HUDEP-2 (cell line): ENCODE measurements around the gene MYO16.
"Not testable (repeated sequence)": the region's sequence is repeated elsewhere in the genome, so short reads cannot be mapped to it uniquely, and the experiment has no call there.

ENCODE experiments used
- DNase-seq, 76 experiments: peaks; one replicate each; lab custom pipeline; 2025; ENCODE audit not compliant: unreplicated experiment in 76 of 76; lab: John Stamatoyannopoulos, UW

Gene MYO16

DNA sequence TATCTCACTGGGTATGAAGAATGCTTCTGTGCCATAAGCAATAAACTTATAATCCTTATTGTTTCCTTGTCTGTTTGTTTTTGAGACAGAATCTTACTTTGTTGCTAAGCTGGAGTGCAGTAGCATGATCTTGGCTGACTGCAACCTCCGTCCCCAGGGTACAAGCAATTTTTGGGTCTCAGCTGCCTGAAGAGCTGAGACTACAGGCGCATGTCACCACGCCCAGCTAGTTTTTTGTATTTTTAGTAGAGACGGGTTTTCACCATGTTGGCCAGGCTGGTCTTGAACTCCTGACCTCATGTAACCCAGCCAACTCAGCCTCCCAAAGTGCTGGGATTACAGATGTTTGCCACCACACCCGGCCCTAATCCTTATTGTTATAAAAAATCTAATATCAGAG, 112.5 kb downstream of the MYO16 start:
- no peak for DNase-seq

DNA sequence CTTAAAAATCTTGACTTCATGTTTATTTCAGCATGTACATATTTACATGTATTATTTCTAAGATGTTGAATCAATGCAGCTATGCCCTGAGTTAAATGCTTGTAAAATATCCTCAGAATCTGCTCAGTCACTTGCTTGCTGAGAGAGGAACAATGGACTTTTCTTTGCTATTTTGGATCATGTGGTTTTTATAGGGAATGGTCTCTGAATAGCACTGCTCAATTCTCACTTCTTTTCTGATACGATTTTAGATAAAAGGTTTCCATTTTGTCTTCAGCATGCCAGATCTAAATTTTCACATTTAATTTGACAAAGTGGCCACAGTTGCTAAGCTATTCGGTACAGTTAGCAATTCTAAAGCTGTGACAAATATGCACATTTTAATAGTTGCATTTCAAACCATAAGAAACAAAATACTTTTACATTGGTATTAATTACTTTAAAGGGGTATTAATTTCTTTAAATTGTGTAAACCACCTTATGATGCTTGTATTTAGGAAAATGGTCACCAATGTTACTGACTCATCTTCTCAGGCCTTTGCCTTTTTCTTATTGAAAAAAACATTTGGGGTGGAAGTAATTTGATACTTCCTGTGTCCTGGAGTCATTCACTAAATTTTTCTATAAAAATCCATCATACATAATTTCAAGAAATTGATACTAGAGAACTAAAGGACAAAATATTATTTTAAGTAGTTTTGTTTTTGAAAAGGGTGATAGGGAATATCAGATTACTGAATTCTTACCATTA, 113.5 kb downstream of the MYO16 start:
- no peak for DNase-seq

DNA sequence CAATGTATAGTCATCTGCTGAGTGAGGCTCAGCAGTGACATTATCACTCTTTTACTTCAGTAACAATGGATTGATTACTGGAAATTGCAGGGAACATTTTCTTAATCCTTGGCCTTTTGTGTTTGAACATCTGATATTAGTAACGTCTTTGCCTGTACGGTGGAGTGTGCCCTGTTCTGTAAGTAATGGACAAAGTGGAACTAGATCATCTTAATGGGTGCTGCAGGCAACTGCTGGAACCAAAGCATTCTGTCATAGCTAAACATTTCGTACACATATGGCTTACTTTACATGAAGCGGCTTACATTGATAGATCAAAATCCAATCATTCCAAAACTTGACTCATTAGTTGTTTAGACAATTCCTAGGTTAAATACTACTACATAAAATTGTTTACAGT, 114.1 kb downstream of the MYO16 start:
- no peak for DNase-seq

DNA sequence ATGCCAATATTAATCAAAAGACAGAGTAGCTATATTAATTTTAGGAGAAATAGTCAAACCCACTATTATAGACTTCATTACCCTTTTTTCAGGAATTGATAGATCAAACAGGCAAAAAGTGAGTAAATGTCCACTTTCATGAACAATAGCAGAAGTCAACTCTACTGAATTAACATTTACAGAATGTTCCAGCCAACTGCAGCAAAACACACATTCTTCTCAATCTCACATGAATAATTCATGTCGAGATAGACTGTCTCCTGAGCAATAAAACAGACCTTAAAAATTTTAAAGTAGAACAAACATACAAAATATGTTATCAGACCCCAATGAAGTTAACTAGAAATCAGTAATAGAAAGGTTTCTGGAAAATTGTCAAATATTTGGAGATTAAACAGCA, 118.4 kb downstream of the MYO16 start:
- no peak for DNase-seq

DNA sequence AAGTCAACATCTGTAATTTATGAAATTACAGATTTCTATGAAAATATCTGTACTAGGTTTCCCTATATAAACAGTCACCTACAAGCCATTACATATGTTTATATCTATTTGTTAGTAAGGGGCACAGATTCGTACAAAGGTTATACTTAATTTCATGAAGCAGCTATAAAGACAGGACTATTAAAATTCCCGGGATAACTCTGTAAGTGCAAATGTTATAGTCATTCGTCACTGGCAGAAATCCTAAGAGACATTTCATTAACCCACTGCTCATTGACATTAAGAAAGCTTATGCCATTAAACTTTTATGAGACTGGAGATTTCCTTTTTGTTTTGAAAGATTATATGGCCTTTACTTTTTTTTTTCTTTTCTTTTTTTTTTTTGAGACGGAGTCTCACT, 122.9 kb downstream of the MYO16 start:
- DNase-seq, result no peak

DNA sequence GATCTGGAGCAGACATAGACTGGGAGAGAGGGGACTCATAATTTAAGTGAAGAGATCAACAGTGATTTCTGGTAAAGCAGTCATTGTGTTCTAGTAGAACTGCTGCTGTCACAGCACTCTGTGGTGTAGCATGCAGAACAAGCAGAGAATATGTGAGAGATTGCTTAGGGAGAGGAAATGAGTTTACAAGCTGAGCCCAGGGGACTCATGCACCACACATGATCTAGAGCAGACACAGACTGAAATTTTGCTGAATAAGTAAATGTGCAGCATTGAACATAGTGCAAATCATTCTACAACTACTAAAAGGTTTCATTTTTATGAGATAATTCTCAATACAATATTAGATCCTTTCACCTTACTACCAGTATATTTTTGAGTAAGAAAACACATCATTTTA, 125.7 kb downstream of the MYO16 start:
- DNase-seq, result no peak

DNA sequence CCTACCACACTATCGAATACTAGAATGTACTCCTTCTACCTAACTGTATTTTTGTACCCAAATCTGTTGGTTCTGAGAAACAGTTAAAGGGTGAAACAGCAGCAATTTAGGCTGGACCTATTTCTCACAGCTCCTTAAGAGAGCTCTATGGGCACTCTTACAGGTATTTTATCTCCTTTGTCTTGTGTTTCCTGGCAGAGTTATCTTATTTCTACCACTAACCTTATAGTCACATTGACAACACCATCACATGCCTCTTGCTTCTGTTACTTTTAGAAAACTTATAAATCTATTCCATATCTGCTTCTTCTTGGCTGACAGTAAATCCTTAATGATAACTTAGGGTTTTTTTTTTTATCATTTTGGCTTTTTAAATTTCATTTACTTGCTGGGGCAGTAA, 130.7 kb downstream of the MYO16 start:
- DNase-seq, result no peak

DNA sequence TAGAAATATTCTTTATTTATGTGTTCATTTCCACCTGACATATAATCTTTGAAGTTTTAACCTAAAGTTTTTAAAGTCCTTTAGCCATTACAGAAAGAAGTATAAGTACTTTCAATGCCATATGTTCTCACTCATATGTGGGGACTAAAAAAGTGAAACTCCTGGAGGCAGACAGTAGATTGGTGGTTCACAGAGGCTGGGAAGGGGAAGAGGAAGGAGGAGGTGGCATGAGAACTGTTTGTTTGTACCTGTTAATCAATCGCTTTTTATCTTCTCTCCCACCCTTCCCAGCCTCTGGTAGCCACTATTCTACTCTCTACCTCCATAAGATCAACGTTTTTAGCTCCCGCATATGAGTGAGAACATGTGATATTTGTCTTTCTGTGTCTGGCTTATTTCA, 131.1 kb downstream of the MYO16 start:
- DNase-seq, result no peak

DNA sequence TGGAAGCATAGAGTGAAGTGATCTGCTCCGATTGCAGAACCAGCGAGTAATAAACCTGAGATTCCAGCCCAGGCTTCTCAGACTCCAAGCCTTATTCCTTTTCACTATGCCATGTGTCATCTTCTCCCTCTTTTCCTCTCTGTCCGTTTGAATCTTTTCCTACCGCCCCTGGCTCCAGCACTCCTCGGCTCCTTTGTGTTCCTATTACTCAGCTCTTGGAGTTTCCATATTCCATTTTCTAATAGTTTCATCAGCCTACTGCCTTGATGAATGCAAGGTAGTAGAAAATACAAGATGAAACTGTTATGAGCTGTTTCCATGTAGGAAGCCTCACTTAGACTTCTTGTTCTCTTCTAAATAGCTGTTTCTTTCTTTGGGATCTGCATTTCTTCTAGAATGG, 138.6 kb downstream of the MYO16 start:
- DNase-seq, result no peak

DNA sequence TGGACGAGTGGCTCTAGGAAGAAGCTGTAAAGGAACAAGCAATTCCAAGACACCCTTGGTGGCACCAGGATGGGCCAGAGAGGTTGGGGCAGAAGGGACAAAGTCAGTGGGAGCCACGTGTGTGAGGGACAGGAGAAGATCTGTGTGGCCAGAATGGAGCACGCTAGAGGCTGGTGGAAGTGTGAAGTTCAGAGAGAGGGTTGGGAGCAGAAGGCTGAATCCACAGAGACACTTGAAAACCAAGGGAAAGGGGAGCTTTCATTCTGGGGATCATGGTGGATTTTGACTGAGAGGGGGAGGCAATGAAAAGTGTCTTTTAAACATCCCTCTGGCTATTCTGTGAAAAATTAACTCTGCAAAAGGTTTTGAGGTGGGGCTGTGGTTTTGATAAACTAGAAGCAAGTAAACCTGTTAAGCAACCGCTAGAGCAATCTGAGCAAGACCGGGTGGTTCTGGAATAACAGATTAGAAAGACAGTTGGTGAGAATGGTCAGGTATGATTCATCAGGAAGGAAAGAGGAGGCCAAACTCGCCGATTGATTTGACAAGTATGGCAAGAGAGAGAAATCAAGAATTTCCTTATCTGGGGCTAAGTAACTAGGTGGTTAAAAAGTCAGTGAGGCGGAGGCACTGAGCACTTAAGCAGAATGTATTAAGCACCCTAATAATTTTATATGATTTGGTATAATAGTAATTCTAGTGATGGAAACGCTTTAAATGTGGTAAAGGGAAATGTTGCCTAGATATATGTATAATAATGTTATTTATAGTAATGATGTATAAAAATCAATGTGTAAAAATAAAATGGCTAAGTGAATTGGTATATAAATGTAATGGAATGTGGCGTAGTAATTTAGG, 140.0 kb downstream of the MYO16 start:
- peak in 61 of 76 experiments; percentile 1 to 92 (median 43) for DNase-seq

DNA sequence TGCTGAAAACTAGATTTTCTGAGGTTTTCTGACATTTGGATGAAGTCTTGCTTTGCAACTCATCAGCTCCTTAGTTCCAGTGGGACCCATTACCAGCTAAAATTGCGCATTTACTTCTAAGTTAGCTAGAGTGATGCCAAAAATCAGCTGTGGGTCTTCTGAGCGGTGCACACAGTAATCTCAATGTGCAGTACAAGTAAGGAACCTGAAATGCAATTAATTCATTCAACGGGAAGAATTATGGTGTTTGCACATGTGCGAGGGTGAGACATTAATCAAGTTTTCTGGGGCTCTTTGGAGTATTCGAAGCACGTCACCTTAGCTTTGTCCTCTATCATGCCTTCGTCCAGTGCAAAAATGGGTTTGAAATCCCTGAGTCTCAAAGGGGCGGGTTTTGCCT, 146.2 kb downstream of the MYO16 start:
- DNase-seq, result no peak

DNA sequence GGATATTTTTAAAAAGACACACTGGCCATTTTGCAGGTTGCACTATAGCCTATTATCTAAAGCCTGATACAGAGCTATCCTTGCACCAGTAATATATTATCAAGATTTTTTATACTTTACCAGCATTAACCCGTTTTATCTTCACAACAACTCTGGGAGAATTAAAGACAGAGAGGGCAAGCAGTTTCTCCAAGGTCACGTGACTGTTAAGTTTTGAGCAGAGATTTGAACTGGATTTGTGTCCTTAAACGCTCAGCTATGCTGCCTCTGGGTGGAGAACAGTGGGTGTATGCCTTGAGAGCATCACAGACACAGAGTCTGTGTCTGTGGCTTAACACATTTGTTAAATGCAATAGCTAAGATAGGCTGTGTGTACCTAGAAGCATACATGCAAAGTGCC, 147.2 kb downstream of the MYO16 start:
- DNase-seq, result no peak

DNA sequence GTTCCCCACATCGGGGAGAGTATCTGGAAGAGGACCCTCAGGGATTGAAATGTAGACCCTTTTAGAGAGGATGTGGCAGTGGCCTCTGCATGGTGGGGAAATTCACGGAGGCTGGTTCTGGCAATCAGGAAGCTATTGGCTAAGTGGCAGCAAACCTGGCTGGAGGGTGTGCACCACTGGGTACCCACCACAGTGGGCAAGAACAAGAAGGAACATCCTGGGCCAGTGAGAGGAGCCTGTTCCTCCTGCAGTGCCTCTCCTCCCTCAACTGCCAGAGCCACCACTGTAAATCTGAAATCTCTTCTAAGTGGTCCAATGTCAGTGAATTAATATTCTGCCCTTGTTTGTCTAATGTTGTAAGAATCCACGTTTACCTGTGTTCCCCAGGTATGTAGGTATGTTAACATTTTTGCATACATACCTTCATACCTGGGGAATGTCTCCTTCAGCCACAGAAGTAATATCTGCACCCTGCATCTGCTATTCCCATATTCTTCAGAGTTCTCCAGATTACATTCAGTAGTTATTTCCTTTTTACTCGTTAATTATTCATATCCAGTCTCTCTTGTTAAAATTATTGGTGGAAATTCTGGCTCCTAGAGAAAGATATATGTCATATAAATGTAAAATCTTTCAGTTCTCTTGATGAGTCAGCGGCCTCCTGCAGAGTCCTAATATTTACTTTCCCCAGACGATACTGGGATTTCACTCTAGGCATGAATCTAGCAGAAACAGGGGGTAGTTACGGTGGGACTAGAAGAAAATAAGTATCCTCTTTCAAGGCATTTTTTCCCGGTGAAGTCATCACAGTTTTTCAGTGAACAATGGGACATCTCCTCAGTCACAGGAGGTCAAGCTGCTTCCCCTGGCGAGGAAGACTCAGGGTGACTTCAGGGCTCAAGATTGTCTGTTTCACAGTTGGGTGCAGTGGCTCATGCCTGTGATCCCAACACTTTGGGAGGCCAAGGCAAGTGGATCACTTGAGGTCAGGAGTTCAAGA, 148.3 kb downstream of the MYO16 start:
- DNase-seq, result no peak

DNA sequence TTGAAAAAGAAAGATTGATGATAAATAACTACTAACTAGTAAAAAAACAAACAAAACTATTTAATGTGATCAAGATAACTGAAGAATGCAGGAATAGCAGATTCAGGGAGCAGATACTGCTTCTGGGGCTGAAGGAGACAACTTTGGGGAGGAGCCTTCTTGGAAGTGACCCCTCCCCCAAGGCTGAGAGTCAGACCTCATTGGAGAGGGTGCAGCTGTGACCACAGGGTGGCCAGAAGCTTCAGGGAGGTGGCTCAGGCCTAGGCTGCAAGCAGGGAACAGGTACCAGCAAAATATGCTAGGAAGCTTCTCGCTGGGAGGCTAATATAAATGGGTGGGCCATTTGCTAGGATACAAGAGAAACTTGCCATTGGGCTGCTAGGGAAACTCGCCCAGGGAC, 149.9 kb downstream of the MYO16 start:
- no peak for DNase-seq

DNA sequence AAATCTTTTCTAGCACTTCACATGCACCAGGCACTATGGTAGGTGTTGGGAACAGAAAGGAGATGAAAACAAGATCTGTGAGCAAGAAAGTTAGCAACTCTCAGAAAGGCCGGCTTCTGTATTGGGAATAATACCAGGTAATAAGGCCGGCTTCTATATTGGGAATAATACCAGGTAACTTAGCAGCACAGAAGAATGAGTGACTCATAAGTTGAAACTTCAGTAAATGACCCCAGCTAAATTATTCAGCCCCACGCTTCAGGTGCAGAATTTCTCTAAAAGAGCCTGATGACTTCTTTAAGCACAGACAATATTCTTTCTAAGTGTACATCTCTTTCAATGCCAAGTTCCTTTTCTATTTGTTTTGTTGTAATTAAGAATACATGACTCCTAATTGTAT, 151.3 kb downstream of the MYO16 start:
- DNase-seq, result no peak

DNA sequence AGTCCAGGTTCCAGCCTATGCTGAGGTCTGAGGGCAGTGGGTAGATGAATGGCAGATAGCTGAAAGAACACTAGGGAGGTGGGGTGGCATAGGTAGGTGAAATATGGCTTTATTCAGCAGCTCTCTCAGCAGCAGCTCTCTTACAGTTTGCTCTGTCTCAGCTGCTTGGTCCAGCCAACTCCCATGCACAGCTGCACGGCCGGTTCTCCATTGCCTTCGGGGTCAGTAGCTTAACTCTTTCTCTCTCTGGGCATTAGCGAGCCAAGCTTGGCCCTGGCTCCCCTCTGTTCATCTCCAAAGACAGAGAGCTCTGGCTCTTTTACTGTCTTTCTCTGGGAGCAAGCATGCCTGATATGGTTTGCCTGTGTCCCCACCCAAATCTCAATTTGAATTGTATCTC, 151.9 kb downstream of the MYO16 start:
- no peak for DNase-seq

DNA sequence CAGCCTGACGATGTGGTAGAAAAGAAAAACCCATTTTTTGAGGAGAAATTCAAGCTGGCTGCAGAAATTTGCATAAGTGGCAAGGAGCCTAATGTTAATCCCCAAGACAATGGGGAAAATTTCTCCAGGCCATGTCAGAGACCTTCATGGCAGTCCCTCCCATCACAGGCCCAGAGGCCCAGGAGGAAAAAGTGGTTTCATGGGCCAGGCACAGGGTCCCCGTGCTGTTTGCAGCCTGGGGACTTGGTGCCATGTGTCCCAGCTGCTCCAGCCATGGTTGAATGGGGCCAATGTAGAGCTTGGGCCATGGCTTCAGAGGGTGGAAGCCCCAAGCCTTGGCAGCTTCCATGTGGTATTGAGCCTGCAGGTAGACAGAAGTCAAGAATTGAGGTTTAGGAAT, 153.1 kb downstream of the MYO16 start:
- not testable (repeated sequence) for DNase-seq

DNA sequence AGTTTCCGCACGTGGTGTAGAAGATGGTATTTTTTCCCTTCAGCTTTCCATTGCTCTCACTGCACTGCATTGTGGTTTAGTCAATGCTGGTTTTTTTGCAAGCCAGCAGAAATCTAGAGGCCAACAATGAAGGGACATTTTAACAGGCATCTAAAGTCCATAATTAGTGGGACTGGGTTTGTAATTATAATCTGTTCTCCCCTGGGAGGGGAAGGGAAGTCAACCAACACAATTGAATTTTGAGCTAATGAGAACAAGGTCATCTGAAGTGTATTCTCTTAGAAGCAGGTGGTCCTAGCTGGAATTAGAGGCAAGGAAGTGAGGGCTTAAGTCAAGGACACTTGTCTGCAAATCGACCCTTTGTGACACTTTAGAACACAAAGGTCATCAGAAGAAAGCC, 156.4 kb downstream of the MYO16 start:
- DNase-seq, result no peak

DNA sequence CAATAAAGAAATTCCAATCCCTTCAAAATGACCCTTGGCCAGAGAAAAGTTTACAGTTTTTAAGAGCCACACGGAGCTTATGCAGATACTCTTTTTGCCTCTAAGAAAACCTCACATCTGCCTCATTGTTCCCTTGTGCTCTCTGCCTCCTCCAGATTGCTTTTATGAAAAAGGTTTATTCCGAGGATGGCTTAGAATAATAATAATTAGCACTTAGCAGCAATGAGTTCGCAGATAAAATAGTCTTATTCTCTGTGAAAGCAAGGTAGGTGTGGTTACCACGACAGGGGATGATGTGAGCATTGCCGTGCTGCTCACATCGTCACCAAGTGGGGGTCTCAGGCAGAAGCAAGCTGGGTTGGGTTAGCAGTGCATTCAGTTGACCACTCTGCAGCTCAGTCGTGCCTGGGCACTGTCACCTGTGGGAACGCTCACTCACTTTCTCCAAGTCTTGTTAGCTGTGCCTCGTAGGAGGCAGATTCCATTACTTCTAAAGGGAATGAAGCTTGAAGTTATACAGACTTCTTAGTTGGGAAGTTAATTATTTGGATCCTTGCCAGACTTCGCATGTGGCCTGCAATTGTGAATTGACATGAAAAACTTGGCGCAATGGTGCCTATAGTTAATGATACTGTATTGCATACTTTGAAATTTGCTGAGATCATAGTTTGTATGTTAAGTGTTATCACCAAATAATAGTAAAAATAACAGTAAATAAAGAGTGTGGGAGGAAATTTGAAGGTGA, 157.2 kb downstream of the MYO16 start:
- DNase-seq, result no peak

DNA sequence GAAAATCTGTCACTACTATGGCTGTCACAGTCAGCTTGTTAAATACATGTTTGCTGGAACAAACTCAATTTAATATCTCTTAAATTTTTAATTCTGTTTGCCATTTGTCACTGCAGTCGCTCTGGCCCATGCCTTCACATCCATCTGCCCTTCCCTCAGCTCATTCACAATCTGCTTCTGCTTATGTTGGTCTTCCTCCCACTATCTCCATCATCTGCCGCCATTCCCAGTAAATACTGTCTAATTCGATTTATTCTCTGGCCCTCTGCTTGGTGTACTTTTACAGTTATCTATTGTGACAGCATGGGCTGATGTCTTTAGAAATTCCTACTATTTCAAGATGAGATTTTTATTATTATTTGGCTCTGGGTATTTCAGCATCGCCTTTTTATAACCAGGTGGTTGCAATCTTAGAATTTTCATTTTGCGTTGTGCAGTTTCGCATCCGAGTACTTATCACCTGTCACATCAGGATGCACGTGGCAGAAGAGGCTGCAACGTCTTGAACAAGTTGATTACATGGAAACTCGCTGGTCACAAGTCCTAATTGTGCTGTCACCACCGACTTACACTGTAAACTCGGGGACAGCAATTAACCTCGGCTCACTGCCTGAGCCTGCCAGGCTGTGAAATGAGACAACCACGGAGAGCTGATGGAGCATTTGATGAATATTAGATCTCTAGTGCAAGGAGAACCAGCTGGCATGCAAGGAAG, 158.4 kb downstream of the MYO16 start:
- DNase-seq, result no peak
